ENCODE measurements around the gene MROH2B.
A peak's percentile ranks its signal among the peaks of the same experiment; 100 is the strongest.

Gene MROH2B

DNA sequence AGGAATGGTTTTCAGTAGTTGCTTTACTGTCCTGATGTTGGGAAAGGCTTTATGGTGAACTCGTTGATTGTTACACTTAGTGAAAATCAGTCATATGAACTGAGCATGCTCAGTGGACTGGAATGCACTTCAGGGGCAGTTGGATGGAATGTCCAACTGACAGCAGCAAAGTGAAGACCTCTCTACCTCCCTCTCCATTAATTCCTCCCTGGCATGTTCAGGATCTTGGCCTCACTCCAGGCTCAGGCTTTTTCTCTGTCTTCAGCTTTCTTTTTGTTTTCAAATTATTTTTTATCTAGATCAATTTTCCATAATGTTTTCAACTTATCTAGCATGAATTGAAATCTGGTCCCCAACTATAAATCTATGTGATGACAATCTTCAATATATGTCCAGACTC is at the start of gene MROH2B:
MROH2B (minus strand) TSS at position 101 of the 400 bp plus-strand sequence. CDS start 490 bp downstream, outside the sequence.
- DNase-seq (ENCODE audit: low spot score): no peak

DNA sequence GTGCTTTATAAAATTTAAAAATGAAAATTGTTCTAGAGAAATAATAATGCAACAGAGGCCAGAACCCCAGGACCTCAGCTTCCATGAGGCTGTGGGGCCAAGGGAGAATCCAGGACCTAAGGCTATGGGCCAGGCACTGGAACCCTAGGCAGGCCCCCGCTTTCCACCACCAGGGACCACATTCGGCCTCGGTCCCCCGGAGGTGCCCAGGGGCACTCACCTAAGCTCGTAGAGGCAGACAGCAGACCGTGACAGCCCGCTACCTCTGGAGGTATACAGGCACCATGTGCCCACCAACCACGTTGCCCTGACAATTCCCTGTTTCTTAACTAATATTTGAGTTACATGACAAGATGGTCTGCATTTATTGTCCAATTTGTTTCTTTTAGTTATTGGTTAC is 49.5 kb upstream of the MROH2B start:
- no peak for DNase-seq (ENCODE audit: low spot score)

DNA sequence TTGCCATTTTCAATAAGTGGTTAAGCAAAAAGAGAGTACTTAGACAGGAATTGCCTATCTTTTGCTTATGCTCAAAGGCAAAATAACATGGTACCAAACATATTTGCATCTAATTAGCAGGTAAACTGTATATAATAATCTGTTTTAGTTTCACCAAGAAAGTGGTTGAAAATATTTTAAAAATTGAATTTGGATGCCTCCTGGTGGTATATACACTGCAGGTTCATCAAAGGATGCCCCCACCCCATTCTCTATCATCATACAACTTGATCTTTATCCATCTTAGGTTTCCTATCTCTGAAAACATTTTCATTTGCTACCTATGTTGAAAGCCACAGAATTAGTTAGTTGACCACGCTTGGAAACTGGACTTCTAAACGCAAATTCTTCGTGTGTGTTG is 47.0 kb upstream of the MROH2B start:
- no peak for DNase-seq (ENCODE audit: low spot score)

DNA sequence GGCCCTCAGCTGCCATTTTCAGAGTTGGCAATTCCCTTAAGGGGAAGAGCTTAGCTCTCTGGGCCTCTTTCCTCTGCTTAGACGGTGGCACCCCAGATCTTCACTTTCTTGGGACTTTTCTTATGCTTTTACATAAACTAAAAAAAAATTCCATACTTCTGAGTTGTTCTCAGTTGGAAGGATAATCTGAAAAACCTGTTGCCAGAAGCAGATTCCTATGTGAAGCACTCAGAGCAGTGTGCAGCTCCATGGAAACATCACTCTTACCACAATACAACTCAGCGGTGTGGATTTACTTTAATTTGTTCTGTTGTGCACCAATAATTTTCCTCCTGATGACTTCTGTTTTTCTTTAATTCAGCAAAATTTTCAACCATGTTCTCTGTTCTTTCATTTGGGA is 44.1 kb upstream of the MROH2B start:
- no peak for DNase-seq (ENCODE audit: low spot score)

DNA sequence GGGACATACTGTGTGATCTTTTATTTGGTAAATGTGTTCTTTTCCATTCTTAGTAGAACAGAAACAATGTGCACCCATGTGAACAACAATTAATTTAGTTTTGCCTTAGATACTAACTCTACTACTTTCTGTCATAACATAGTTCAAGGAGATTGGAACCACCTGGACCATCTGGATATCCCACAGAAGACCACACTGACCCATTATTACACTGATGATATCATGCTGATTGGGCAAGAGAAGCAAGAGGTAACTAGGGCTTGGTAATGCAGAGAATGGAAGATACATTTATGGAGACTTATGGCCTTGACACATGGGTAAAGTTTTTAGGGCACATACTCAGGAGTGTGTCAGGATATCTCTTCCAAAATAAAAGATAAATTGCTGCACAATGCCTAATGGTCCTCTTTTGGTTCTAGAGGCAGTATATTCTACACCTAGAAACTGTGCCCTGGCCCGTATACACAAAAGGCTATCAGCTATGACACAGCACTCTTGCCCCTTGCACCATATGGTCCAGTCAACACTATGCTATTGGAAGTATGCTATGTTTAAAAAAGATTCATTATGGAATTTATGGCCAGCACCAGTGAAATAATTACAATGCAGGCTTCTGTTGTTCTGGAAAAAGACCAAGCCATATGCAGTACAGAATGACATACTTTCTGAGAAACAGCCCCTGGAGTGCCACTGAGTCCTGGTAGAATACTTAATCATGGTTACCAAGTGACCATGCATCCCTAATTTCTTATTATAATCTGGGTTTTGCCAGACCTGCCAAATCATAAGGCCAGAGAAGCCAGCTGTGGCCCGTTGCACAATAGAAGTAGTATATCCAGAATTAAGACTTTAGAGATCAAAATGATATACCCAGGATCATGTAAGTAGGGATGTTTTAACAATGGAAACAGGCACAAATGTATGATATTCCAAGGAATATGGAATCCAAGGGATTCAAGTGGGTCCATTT is 41.6 kb upstream of the MROH2B start:
- DNase-seq (ENCODE audit: low spot score): no peak

DNA sequence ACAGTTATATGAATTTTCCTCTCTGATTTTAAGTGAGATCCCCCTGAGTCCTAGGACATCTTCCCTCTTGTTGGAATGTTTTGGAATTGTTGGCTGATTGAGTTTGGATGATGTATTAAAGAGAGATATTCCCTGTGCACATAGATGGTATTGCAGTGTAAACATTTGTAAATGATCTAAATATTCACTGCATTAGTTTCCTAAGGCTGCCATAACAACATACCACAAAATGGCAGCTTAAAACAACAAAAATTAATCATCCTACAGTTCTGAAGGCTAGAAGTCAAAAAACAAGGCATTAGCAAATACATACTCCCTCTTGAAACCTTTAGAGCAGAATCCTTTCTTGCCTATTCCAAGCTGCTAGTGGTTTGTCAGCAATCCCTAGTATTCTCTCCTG is 38.0 kb upstream of the MROH2B start:
- no peak for DNase-seq (ENCODE audit: low spot score)

DNA sequence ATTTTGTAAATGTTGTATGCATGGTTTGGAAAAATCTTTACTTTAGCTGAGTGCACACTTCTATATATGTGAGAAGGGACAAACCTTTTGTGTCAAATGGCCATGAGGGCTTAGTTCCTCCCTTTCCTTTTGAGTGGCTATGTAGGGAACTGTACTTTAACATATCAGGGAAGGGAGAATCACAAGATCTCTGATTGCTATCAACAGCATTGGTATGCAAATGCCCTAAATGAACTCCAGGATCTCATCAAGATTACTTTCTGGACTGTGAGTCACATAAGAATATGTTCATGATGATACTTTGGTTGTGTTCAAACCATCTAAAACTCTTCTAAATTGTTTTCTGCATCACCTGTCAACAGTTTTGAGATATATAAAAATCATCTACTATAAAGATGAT is 31.2 kb upstream of the MROH2B start:
- no peak for DNase-seq (ENCODE audit: low spot score)

DNA sequence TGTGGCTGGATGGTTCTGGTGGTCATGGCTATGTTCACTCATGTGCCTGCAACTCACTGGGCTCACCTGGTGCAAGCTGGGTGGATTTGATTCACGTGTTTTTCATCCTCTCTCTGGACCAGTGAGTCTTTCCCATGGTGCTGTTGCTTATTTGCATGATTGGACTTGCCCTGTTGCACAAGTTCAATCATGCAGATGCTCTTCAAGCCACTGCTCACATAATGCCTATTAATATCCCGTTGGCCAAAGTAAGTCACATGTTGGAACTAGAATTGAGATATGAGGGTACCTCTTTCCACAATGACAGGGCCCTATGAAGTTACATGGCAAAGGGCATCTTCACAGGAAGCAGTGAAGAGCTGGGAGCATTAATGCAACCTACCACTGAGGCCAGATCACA is 26.5 kb upstream of the MROH2B start:
- DNase-seq (ENCODE audit: low spot score): peak; percentile 13

DNA sequence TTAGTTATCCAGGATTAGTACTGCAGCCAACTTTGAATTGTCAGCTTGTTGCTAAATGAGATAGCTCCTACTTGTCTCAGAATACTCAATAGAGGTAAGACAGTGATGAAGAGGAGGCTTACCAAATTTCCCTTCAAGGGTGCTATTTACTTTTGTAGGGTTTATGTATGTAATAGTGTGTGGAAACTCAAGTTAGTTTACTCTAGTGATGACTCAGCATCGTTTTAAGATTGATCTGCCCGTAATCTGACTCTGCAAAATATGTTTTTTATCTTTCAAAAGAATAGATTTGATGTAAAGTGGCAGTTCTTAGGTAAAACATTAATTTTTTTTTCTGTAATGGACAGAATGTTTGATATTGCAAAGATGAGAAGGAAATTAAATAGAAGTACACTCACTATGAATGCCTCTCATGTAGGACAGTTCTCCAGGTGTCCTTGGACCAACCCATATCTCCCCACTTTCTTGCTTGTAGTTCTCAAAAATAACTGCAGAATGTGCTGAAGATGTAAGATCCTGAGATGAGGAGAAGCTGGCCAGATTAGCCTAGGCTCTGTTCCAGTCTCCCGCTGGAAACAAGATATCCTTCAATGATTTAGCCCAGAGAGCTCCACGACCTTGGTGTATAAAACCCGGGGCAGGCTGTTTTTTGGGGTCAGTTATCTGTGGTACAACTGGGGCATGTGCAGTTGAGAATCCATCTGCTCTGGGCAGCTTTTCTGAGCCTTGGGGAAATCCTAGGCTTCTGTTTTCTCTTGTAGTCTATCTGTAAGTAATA is 24.4 kb upstream of the MROH2B start:
- DNase-seq (ENCODE audit: low spot score): no peak

DNA sequence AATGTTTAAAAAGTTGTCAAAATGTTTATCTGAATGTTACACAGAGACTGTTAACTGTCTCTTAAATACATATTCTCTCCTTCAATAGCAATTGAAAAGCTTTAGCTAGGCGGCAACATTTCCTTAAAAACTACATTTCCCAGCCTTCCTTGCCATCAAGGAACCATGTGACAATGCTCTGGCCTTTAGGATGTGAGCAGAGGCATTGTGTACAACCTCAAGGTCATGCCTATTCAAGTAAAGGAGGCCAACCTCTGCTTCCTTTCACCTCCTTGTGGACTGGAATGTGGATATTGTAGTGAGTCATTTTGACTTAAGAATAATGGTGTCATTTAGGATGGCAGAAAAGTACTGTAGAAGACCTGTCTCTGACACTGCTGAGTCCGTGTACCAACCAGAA is 23.7 kb upstream of the MROH2B start:
- DNase-seq (ENCODE audit: low spot score): no peak

DNA sequence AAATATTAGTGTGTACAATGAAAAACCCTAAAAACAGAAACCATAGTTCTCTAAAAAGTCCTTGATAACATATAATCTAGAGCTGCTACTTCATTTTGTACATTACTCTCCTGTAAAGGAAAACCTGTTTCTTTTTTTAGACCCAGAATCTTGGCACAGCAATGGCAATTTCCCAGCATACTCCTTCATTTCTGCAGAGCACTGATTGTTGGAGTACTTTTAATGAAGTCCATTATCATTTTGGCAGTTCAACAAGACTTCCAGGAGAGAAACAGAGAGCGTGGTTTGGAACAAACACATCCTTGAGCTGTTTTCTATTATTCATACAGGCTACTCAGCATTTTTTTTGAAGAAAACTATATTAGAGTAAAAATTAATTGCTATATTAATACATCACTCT is 22.7 kb upstream of the MROH2B start:
- DNase-seq (ENCODE audit: low spot score): no peak

DNA sequence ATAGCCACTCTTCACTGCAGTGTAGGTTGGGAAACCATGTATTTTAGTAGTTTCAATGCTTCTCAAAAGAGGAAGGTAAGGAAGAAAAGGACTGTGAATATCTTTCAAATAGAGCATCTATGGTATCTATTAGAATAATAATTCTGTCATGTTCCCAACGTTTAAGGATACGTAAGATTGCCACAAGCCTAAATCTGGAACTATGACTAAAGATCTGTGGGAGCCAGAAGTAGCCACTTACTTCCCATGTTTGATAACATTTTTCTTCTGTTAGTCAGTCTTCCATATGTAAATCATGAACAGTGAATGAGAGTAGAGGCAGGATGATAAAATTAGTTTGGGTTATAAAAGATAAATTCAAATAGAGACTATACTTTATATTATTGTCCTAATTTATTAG is 16.3 kb upstream of the MROH2B start:
- no peak for DNase-seq (ENCODE audit: low spot score)

DNA sequence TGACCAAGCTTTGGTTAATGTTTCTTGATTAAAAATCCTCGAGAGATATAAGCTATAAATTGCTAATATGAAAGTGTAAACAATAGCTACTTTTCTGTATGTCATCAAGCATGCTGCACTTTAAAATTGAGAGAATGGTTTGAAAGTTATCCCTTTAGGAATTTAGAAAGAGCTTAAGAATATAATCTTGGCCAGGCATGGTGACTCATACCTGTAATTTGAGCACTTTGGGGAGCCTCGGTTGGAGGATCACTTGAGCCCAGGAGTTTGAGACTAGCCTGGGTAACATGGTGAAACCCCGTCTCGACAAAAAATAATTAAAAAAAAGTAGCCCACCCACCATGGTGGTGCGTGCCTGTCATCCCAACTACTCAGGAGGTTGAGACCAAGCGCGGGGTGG is 12.2 kb upstream of the MROH2B start:
- DNase-seq (ENCODE audit: low spot score): no peak

DNA sequence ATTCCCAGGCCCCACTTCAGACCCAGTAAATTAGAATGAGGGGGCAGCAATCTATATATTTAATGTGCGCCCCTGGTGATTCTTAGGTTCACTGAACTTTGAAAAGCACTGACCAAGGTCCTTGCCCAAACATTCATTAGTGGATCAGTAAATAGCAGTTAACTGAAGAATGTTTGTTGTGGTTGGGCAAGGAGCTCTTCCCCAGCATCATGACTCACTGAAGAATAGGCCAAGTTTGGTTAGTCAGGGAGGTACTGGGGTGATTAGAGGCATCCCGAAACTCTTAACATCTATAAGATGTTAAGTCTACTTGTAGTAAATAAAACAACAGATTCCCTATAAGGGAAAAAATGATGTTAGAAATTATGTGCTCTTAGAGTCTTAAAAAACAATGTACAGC is 833 bp upstream of the MROH2B start:
- no peak for DNase-seq (ENCODE audit: low spot score)

DNA sequence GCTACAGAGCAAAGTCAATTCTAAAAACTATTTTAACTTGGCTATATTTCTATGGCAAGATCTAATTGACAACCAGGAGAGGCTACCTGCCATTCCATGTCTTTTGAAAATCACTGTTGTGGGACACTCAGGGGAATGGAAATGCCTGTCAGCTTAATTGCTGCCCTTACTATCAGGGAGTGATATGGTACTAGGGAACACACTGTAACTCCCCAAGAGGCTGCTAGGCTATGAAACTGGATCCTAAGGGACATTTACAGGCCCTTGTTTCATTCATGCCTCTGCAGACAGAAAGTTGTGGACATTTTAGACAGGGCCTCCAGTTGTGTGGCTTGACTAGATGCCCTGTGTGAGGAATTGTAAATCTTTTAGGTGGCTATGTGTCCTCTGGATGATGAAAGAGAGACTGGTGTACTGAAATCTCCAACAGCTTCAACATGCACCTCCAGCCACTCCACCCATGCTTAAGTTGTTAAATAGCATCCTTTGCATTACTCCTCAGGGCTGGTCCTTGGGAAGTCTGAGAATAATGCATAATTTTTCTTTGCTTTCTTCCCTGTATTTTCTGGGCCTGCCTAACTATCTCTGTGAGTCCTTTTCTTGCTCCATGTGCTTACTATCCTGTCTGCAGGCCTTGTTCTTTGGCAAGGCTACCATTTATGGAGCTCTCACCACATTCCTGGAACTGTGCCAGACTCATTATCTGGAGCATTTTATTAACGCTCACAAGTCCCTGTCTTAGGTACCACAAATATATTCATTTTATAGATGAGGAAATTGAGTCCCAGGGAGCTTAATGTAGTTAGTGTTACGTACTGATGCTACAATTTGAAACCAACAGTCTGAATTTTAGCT is 3.2 kb downstream of the MROH2B start:
- DNase-seq (ENCODE audit: low spot score): no peak

DNA sequence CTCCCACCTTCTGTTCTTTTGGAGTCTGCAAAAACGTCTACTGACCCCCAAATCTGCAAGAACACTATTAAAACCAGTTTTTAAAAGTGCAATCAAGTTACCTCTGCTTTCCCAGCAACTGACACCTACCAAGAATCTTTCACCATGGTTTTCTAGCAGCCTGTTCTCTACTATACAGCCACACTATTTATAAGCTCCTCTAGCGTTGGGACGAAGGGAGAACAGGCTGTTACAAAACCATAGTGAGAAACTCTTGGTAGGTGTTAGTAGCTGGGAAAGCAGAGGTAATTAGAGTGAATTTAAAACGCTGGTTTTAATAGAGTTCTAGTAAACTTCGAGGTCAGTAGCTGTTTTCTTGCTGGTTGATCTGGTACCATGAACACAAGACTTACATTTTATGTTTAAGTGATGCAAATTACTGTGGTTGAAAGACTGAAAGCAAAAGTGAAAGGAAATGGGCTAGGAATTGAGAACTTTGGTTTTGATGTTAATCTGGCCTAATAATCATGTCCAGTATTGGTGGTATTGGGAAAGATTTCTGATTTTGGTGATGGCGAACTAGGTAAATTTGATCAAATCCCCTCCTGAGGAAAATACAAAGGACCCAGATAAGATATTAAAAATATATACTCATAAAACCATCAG is 5.3 kb downstream of the MROH2B start:
- DNase-seq (ENCODE audit: low spot score): no peak

DNA sequence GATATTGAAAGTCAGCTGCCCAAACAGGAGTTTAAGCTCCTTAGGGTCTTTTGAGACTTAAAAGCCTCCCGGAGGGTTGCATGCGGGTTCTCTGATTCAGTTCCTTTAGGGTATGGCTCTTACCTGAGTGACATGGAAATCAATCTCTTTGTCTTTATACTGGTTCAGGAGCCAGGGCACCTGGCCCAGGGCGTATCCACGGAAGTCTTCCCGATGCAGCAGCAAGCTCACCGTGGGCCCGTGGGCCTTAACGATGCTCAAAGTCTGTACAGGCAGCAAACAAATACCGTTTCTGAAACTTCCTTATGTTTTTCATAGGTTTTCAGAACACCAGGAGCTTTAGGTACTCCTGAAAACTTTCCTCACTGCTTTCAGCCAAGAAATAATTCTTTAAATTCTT is 13.2 kb downstream of the MROH2B start:
- no peak for DNase-seq (ENCODE audit: low spot score)

DNA sequence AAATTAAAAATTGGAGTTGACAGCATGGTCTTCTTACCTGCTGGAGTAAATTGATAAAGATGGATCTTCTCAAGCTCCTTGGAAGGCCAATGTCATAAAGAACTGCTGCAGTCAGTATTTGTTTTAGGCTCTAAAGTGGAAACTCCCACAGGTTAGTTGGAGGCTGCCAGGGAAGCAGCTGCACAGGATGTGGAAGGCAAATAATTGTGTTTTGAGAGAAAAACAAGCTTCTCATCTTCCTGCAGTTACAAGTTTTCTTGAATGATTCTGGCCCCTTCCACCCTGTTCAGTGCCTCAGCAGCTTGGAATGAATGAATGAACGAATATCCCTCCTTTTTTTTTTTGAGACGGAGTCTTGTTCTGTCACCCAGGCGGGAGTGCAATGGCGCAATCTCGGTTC is 13.9 kb downstream of the MROH2B start:
- no peak for DNase-seq (ENCODE audit: low spot score)

DNA sequence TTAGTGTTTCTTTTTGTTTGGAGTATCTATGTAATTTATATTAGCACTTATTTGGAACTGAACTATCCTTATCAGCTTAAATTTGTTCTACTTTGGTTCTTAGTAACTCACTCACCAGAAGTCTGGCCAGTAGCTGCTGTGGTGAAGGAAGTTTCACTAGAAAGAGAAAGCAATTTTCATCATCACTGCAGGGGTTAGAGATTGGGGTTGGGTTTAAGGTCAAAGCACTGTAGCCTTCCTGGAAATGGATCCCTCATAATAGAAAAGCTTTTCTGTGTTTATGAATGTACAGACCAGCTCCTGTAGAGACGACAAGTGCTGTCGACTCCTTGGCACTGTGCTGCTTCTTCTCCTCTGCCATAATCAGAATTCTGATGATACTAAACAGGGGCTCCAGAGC is 22.2 kb downstream of the MROH2B start:
- no peak for DNase-seq (ENCODE audit: low spot score)

DNA sequence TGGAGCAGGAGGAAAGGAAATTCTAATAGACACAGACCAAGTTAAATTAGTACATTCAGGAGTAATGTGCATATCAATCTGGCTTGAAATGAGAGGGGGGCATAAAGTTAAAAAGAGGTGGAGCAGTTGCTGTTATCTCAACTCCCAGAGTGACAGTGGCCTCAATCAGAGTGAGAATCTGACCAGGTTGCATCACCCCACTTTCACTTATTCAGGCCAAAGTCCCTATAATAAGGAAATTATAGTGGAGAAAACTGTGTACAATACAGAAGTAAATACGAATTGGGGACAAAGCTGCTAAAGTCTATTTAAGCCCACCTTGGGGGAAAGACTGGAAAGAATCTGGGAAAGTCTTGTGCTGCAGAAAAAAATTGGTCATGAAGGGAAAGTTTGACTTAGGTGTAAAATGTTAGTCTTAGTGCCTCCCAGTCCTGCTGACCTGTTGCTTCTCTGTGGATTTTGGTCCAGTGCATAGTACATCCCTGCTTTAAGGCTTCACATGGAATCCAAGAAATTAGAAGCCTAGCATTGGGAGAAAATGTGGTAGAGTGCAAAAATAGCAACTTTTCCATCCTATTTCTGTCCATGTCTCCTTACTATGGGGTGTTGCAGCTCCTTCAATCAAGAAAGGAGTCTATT is 27.9 kb downstream of the MROH2B start:
- DNase-seq (ENCODE audit: low spot score): no peak

DNA sequence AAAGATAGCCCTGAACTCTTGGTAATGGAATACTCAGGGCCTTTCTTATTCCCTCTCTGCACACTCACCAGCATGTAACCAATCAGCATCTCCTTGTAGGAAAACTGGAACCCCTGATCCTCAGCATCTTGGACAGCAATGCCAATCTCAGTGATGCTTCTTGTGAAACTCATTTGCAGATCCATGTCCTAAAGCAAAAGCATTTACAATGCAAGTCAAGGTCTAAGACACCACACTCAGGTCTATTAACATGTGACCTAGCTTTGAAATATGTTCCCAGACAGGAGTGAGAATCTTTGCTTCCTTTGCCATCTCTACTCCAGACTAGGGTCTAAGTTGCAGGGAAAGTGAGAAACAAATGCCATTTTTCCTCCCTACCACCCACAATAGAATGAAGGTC is 38.2 kb downstream of the MROH2B start:
- DNase-seq (ENCODE audit: low spot score): no peak
